8988T (cell line): ENCODE measurements around the gene IBA57.

Source experiments
- DNase-seq: peaks from one replicate; pipeline ENCODE4 v3.0.0; 2011

IBA57 gene

DNA sequence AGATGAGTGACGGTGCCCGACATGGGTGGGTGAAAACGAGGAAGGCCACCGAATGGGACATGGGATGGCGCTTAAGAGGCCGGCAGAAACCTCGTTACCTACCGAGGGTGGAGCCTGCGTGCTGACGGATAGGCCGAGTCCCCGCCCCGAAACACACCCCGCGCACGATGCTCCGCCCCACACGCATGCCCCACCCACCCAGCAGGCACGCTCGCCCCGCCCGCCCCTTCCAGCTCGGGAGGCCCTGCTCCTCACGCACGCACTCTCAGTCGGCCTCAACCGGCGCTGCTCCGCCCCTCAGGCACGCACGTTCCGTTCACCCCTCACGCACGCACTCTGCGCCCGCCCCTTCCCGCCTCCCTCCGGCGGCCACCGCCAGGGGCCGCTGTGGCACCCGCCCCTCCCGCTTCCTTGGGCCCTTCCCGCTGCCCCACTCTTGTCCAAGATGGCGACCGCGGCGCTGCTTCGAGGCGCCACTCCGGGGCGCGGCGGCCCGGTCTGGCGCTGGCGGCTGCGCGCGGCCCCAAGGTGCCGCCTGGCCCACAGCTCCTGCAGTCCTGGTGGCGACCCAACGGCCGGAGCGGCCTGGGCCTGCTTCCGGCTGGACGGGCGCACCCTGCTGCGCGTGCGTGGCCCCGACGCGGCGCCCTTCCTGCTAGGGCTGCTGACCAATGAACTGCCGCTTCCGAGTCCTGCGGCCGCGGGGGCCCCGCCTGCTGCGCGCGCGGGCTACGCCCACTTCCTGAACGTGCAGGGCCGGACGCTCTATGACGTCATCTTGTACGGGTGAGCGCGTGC is at the start of gene IBA57:
IBA57 (plus strand) TSS at position 433 of the 798 bp plus-strand sequence; CDS start at position 446, 13 bp downstream.
- peak; percentile 96 for DNase-seq

DNA sequence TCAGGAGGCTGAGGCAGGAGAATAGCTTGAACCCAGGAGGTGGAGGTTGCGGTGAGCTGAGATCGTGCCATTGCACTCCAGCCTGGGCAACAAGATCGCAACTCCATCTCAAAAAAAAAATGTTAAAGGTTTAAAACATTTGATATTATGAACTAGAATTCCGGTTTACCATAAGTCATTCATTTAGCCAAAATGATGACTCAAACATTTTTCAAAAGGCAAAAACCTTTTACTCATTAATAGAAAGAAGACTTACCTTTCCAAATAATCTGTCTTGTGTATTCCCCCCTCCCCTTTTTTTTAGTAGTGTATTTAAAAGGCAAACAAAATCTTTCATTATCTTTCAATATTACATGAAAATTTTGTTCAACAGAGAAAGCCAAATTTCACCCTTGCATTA is 48.3 kb upstream of the IBA57 start:
- no peak for DNase-seq

DNA sequence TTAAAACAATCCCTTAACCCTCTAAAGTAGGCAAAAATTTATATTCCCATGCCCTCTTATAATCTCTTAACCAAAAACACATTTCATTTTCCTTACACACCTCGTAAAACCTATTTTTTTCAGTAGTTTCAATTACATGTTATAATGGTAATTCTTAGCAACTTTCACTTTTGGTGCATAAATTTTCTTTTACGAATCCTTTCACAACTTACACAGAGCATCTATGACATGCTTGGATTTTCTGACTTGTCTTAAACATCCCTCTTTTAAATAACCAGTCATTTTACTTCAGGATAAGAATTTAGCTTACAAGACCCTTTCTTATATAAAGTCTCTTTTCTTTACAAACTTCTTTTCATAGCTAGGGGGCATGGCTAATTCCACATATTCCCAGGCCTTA is 47.6 kb upstream of the IBA57 start:
- no peak for DNase-seq

DNA sequence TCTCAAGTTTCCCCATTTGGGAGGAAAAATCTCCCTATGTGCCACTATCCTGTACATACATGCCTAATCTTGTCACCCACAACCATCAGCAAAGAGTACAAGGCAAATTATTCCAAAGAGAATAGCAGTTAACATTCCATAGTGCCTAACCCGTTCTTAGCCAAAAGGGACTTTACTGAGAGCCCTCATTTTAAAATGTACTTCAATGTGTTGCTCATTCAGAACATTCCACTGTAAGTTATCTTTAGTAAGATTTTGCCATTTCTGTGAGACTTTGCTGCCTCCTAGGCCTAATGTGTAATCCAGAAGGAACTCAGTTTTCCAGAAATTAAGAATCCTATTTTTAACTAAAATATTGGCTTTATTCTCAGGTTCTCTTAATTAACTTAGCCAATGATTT is 45.3 kb upstream of the IBA57 start:
- DNase-seq = no peak

DNA sequence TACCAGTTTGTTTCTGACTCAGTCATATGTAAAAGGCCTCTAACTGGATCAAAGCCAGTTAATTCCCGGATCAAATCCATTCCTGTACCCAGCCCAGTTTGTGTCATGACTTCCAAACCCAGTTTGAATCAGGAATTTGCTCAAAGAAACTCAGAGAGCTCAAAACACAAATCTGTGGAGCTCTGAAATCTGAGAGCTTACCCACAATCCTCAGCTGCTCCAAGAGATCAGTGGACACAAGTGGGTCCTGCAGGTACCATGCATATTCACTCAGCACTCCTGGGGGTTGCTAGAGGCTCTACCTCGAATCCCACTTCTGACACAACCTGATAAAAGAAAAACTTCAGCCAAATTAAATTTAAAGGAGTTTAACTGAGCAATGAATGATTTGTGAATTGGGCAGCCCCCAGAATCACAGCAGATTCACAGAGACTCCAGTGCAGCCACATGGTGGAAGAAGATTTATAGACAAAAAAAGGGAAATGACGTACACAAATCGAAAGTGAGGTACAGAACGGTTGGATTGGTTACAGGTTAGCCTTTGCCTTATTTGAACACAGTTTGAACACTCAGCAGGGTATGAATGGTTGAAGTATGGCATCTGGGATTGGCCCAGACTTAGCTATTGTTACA is 44.6 kb upstream of the IBA57 start:
- no peak for DNase-seq

DNA sequence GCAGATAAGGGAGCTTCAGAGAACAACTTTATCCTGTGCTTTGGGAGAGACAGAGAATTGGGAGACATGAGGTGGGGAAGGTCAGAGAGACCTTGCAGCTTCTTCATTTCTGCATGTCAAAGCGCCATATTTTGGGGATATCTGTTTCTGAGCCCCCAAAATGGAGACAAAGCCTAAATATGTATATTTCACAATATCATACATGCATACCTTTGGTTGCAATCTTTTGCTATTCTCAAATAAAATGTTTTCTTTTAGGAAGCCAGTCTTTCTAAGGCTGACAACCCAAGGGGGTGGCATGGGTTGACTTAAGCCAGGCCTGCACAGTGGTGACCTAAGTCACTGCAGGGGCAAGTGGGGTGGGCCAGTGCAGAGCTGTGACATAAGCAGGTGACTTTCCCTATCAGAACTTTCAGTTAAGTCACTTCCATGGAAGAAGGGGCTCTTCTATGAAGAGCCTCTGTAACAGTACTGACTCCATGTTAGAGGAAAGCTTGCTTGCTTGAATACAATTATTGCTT is 42.6 kb upstream of the IBA57 start:
- no peak for DNase-seq

DNA sequence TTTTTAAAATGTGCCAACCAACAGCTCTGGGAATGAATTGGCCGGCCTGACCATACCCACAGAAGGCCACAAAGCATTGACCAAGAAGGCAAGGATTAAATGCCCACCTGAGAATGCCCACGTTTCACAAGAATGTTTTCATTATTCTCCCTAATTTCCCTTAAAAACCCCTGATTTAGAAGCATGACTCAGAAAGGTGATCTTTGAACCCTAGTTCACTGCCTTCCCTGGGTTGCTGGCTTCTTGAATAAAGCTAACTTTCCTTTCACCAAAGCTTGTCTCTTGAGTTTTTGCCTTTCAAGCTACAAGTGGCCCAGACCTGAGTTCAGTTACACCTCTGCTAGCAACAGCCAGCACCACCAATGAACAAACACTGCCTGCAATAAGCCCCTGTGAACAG is 42.1 kb upstream of the IBA57 start:
- no peak for DNase-seq

DNA sequence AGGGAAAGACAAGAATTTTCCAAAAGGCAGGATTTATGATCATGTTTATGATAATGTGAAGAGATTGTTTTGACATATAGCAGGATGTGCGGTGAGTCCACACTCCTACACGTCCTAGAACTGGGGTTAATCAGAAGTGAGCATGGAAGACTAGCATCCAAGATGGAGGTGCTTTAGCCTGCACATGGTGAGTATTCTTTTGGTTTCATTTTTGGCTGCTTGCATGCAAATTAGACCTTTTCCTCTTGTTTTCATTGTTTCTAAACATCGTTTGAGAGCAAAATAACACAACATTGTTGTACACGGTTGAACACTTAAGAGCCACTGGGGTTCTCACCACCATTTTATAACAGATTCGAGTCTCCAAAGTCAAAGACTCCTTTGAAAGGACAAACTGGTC is 40.4 kb upstream of the IBA57 start:
- DNase-seq = no peak

DNA sequence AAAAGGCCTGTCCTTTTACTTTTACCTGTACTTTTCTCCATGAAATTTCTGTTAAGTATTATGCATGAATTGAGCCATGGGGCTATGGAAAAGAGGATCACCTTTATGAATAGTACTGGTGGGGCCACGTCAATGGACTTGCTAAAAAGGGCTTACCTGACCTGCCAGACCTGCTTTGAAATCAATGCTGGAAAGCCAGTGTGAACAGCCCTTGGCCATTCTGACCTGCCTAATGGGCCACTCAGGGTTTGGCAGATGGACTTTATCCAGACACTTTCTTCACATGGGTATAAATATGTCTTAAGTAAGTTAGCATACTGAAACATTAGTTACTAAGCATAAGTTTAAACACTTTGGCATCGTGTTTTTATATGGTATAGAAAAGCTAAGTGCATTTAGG is 33.8 kb upstream of the IBA57 start:
- DNase-seq = no peak

DNA sequence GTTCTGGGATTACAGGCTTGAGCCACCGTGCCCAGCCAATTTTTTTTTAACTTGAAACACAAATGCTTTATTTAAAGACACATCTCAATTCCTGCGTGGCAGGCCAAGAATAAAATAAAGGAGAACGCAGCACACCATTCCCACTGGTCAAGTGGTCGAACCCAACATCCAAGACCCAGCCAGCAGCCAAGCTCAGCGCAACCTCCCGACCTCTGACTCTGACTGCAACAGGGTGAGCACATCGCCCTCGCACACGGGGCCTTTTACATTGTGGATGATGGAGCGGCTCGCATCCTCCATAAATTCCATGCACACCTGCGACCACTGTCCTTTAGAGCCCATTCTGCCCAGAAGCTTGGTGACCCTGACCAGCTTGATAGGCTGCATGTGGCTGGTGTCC is 31.0 kb upstream of the IBA57 start:
- no peak for DNase-seq

DNA sequence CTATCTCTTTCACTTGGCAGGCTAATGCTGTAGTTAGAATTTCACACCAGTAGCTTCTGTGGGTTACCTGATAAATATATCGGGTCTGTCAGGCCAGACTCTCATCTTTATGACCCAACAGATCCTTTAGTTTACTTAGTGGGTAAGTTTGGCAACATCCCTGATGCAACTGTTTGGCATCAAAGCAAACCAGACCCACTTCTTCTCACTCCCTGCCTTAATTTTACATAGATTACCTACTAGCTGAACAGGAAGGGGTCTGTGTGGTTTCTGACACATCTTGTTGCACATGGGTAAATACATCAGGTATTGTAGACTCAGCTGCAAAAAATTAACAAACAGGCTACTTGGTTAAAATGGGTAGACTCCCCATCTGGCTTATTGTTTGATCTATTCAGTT is 28.7 kb upstream of the IBA57 start:
- DNase-seq = no peak

DNA sequence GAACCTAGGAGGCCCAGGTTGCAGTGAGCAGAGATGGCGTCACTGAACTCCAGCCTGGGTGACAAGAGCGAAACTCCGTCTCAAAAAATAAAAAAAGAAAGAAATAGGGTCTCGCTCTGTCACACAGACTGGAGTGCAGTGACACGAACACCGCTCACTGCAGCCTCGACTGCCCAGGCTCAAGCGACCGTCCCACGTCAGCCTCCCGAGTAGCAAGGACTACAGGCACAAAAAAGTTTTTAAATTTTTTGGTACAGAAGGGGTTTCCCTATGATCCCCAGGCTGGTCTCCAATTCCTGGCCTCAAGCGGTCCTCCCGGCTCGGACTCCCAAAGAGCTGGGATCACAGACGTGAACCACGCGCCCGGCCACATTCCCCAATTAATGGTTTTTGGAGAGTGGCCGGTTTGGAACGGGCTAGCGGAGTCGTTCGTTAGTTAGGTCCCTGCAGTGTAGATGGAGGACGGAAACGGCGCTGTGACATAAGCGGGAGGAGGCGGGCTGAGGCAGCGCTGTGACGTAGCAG is 26.1 kb upstream of the IBA57 start:
- DNase-seq = no peak

DNA sequence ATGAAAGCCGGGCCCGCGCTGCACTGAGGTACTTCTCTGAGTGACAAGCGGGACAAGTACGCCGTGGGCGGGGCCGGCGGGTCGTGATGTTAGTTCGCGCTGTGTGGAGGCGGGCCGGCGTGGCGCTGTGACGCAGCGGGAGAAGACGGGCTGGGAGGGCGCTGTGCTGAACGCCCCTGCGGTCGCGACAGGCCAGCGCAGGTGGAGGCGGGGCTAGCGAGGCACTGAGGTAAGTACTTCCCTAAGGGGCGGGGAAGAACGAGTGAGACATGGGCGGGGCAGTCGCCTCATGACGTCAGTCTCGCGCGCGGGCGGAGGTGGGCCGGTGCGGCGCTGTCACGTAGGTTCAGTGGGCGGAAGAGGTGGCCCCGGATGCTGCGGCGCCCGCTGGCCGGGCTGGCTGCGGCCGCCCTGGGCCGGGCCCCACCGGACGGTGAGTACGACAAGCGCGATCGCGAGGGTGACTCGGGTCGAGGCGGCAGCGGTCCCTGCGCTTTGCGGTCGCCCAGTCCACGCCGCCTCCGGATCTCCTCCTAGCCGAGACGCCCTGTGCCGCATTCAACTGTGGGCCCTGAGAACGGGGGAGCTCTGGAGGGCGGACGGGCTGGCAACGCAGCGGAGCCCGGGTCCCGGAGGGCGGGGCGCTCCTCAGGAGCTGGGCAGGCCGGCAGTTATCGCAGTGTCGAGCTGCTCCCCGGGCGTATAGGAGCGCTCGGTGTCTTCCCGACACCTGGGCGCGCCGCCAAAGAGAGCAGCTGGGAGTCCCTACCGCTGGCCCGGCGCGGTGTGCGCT is 25.5 kb upstream of the IBA57 start, which contains the start of gene GUK1:
GUK1 (plus strand) TSS at position 349 of the 793 bp plus-strand sequence; CDS start at position 373, 24 bp downstream.
- peak; percentile 95 for DNase-seq

DNA sequence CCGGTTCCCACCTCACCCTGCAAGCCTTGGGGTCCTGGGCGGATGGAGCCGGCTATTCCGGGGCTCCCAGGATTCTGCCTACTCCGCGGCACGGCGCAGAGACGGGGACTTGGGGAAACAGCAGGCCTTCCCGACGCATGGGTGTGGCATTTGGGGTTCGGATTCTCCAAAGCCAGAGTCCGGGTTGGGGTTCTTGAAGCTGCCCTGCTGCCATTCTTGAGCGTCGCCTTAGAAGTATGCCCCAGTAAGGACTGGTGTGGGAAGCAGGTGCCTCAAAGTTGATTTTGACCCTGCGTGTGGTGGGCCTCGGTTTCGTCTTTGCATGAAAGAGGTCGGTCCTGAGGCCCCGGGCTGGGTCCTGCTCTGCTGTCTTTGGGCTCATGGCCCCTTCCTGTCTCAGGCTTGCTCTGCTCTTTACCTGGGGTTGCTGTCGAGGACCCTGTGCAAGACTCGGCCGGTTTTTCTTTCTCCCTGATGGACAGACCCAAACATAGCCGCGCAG is 24.8 kb upstream of the IBA57 start:
- no peak for DNase-seq

DNA sequence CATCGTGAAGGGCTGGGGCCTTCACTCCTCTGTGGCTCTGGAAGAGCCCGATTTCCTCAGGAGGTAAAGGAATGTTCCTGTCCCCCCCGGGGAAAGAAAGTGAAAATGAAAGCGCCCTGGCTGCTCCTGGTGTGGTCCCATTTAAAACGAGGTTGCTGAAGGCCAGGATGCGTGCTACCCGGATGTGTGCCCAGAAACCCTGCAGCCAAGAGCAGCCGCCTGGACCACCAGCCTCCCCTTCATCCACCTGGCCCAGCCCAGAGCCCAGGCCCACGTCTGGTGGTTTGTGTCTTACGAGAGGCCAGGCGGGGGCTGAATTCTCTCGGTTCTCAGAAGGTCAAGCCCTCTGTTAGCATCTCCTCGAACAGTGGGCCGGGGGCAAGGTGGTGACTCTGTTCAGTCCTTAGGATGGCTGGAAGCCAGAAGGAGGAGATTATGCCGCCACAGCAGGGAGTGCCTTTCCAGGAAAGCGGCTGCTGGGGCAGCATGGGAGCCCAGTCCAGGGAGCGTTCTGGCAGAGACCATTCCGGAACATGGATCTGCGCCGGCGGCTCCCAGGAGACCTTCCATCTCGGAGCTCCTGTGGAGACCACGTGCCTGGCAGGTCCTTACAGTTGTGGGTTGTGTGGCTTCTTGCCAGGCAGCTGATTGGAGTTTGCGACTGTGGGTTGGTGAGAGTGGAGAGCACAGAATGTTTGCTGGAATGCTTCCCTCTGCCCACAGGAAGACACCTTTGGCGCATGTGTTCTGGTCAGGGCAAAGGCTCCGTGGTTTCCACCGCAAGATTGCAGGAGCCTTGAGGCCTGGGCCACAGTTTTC is 24.2 kb upstream of the IBA57 start:
- DNase-seq = peak; percentile 51

DNA sequence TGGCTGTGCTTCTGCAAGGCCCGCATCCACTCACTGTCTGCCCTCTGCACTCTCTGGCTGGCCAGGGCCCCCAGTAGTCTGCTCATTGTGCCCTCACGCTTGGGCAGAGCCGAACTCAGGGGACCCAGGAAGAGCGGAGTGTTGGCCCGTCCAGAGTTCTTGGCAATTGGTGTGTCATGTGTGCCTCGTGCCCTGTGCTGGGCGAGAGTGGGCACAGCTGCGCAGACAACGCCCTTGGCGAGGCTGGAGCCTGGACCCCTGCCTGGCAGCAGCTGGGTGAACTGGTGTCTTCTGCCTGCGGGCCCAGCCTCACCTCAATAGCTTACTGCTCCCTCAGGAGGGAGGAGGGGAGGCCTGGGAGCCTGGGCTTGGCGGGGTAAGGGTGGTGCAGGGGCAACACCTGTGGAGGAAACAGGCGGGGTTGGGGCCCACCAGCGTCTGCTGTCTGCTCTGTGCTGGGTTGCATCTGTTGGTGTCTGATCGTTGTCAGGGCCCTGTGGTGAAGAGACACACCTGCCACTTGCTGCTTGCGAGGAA is 23.4 kb upstream of the IBA57 start:
- no peak for DNase-seq

DNA sequence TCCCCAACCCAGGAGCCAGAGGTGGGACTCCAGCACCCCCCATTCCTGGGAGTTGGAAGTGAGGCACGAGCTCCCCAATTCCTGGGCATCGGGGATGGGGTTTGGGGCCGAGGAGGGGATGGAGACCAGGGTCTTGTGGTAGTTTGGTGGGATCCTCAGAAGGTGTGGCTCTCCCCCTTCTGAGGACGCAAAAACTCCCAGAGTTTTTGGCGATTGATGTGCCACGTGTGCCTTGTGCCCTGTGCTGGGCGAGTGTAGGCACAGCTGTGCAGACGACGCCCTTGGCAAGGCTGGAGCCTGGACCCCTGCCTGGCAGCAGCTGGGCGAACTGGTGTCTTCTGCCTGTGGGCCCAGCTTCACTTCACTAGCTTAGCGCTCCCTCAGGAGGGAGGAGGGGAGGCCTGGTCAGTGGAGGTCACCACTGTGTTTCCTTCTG is 22.9 kb upstream of the IBA57 start:
- no peak for DNase-seq

DNA sequence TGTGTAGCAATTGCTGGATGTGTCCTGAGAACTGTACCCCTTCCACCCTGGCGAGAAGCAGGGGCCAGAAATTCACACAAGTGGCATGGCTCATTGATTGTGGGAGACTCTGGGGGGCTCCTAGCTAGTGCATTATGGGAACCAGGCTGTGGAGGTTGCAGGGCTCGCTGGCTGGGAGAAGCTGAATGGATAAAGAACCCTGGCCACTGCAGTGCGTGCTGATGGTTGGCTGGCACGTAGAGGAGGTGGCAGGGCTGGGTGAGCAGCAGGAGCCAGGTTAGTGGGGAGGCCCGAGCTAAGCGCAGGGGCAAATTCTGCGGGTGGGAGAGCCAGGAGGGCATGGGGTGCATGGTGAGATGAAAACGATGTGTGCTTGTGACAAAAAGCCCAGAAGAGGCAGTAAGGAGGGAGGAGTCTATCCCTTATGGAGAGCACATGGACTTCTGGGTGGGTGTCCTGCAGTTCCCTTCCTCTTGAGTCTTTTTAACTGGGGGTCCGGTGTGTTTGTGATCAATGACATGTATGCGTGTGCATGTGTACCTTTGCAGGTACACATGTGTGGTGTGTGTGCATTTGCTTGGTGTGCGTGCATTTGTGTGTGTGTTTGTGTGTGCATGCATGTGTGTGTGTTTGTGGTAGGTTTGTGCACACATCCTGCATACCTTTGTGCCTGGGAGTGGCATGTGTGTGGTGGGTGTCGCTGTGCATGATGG is 22.0 kb upstream of the IBA57 start:
- no peak for DNase-seq

DNA sequence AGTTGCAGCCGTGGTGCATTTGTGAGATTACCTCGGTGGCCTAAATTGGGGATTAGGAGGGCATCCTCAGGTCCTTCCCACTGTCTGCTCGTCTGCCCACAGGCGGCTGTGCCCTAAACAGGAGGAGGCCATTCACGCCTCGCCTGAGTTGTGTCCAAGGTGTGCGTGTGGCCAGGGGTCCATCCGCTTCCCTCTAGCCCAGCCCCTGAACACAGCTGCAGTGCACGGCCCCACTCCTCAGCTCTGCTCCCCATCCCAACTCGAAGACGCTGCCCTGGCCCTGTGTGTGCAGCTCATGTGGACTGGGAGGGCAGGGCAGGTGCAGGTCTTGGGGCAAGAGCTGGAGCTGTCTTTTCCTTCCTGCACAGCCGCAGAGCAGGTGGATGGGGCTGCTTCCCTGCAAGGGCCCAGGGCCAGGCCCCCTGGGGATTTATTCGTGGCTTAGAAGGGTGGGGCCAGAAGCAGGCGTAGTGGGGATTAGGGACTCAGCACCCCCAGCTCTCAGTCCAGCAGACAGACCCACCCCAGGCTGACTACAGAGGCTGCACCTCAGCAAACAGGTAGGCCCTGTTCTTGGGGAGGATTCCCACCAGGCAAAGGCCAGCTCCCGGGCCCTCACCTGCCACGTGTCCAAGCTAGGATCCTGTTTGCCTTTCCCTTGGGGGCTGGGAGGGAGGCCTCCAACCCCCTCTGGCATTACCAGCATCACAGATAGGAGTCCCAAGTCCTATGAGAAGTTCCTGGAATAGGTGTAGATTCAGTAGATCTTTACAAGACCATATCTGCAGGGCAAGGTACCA is 21.2 kb upstream of the IBA57 start:
- no peak for DNase-seq

DNA sequence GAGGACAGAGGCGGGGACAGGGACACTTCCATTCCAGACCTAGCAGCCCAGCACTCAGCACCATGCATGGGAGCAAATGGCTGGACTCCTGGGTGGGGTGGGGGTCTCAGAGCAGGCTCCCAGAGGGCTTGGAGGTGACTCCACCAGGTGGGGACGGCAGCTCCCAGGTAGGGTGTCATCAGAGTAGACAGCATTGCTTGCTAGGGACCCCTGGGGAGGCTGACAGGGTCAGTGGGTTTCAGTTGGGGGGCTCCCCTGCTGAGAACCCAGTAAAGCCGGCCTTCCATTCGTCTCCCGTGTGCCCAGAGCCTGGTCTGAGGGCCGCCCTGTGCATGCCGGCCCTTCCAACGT is 20.6 kb upstream of the IBA57 start:
- DNase-seq = no peak
